ENCODE results near the gene HPX. TPM values are rescaled to one million over a fixed set of nuclear protein-coding genes. Genes with fewer than 3 reads are reported as not detected.

Gene HPX
- total RNA-seq, 1 donor from 2014 or later = 6.1 TPM

- no peaks in the 10 kb centered on the region for H3K9me3 Mint-ChIP-seq (ENCODE audit: low read depth)
- H3K4me3 Mint-ChIP-seq (ENCODE audit: low read depth) = no peak overlapping the region
- peaks cover 10% of the 10 kb centered on the region for H3K36me3 Mint-ChIP-seq (ENCODE audit: insufficient read depth)
- no peaks in the 10 kb centered on the region for H3K27me3 Mint-ChIP-seq
- TF ChIP-seq CTCF (IDR thresholded peaks at IDR 0.05; ENCODE audit: unreplicated experiment) = no peak
- DNase-seq (ENCODE audit: low spot score, unreplicated experiment) = no peak
- H3K4me1 Mint-ChIP-seq (ENCODE audit: low read depth) = no peaks in the 10 kb centered on the region
- H3K27ac Mint-ChIP-seq = no peak overlapping the region
Observed at GRCh38 chr11:6402561-6402981, 38.2 kb downstream of the HPX start.

- TF ChIP-seq CTCF (IDR thresholded peaks at IDR 0.05; ENCODE audit: unreplicated experiment) = no peak
- no peak for DNase-seq (ENCODE audit: low spot score, unreplicated experiment)
- H3K4me3 Mint-ChIP-seq (ENCODE audit: low read depth) = no peak overlapping the region
- peaks cover 8% of the 10 kb centered on the region for H3K36me3 Mint-ChIP-seq (ENCODE audit: insufficient read depth)
- H3K27me3 Mint-ChIP-seq = no peaks in the 10 kb centered on the region
- no peaks in the 10 kb centered on the region for H3K4me1 Mint-ChIP-seq (ENCODE audit: low read depth)
- H3K9me3 Mint-ChIP-seq (ENCODE audit: low read depth) = no peaks in the 10 kb centered on the region
- H3K27ac Mint-ChIP-seq = no peak overlapping the region
Observed at GRCh38 chr11:6402061-6402470, 38.7 kb downstream of the HPX start.

- Mint-ChIP-seq H3K4me3 (ENCODE audit: low read depth) (no peak overlapping the region), H3K27ac (no peak overlapping the region), H3K9me3 (ENCODE audit: low read depth) (no peaks in the 10 kb centered on the region), H3K4me1 (ENCODE audit: low read depth) (no peaks in the 10 kb centered on the region), H3K36me3 (ENCODE audit: insufficient read depth) (peaks cover 8% of the 10 kb centered on the region), H3K27me3 (no peaks in the 10 kb centered on the region)
- TF ChIP-seq CTCF (IDR thresholded peaks at IDR 0.05; ENCODE audit: unreplicated experiment) = no peak
- no peak for DNase-seq (ENCODE audit: low spot score, unreplicated experiment)
Observed at GRCh38 chr11:6401464-6401863, 39.3 kb downstream of the HPX start.

- Mint-ChIP-seq H3K4me1 (ENCODE audit: low read depth) (no peaks in the 10 kb centered on the region), H3K4me3 (ENCODE audit: low read depth) (no peak overlapping the region), H3K27me3 (no peaks in the 10 kb centered on the region), H3K27ac (no peak overlapping the region), H3K36me3 (ENCODE audit: insufficient read depth) (peaks cover 8% of the 10 kb centered on the region), H3K9me3 (ENCODE audit: low read depth) (no peaks in the 10 kb centered on the region)
- no peak for DNase-seq (ENCODE audit: low spot score, unreplicated experiment)
- TF ChIP-seq CTCF (IDR thresholded peaks at IDR 0.05; ENCODE audit: unreplicated experiment) = no peak
Observed at GRCh38 chr11:6400431-6401345, 40.1 kb downstream of the HPX start.

GRCh38 chr11:6397636-6398035, 43.2 kb downstream of the HPX start:
- Mint-ChIP-seq H3K27me3 (no peaks in the 10 kb centered on the region), H3K4me3 (ENCODE audit: low read depth) (no peak overlapping the region), H3K27ac (no peak overlapping the region), H3K9me3 (ENCODE audit: low read depth) (no peaks in the 10 kb centered on the region), H3K36me3 (ENCODE audit: insufficient read depth) (peaks cover 9% of the 10 kb centered on the region), H3K4me1 (ENCODE audit: low read depth) (no peaks in the 10 kb centered on the region)
- DNase-seq (ENCODE audit: low spot score, unreplicated experiment) = no peak
- TF ChIP-seq CTCF (IDR thresholded peaks at IDR 0.05; ENCODE audit: unreplicated experiment) = no peak
